ENCODE measurements around the gene CEP55.

DNA sequence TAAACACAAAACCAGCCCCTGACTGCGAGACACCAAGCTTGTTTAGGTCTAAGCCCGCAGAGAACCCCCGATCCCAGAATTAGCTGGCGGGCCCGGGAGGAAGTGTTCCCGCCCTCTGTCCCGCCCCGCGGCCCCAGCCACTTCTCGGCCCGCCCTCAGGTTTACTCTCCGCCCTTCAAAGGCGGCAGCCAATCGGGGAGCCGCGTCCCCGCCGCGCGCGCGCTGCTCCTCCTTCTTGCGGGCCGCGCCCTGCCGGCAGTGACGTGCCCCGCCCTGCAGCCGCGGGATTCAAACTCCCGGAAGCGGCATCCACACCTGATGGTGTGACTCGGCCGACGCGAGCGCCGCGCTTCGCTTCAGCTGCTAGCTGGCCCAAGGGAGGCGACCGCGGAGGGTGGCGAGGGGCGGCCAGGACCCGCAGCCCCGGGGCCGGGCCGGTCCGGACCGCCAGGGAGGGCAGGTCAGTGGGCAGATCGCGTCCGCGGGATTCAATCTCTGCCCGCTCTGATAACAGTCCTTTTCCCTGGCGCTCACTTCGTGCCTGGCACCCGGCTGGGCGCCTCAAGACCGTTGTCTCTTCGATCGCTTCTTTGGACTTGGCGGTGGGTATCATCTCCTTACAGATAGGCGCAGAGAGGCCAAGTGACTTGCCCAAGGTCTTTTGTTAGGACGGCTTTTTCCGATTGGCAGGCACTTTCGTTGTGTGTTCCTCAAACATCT is at the start of gene CEP55:
- TF ChIP-seq RAD21 (conservative IDR thresholded peaks at IDR 0.05 in 1 of 2, IDR thresholded peaks at IDR 0.05 in 1 of 2) (no peak), ZNF302 (CRISPR knock-in tag; IDR thresholded peaks at IDR 0.05) (no peak), EP300 (IDR thresholded peaks at IDR 0.05) (no peak), HDAC2 (IDR thresholded peaks at IDR 0.05) (peak; percentile 95), SREBF2 (IDR thresholded peaks at IDR 0.05) (no peak), ZFP36 (IDR thresholded peaks at IDR 0.05; ENCODE audit: borderline replicate concordance, partially characterized antibody) (no peak), HMGXB4 (CRISPR knock-in tag; IDR thresholded peaks at IDR 0.05; ENCODE audit: borderline replicate concordance) (no peak), MAZ (IDR thresholded peaks at IDR 0.05; ENCODE audit: borderline replicate concordance, low read depth, low read length) (no peak), JUNB (IDR thresholded peaks at IDR 0.05) (no peak), RNF2 (IDR thresholded peaks at IDR 0.05; ENCODE audit: borderline replicate concordance, low read depth) (no peak), CHD4 (IDR thresholded peaks at IDR 0.05; ENCODE audit: borderline replicate concordance) (no peak), POLR2A (IDR thresholded peaks at IDR 0.05; ENCODE audit: low read length) (peak; percentile 55)
- TF ChIP-seq, protein P1, sequence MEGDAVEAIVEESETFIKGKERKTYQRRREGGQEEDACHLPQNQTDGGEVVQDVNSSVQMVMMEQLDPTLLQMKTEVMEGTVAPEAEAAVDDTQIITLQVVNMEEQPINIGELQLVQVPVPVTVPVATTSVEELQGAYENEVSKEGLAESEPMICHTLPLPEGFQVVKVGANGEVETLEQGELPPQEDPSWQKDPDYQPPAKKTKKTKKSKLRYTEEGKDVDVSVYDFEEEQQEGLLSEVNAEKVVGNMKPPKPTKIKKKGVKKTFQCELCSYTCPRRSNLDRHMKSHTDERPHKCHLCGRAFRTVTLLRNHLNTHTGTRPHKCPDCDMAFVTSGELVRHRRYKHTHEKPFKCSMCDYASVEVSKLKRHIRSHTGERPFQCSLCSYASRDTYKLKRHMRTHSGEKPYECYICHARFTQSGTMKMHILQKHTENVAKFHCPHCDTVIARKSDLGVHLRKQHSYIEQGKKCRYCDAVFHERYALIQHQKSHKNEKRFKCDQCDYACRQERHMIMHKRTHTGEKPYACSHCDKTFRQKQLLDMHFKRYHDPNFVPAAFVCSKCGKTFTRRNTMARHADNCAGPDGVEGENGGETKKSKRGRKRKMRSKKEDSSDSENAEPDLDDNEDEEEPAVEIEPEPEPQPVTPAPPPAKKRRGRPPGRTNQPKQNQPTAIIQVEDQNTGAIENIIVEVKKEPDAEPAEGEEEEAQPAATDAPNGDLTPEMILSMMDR (IDR thresholded peaks at IDR 0.05): no peak
- TF ChIP-seq, protein P2, sequence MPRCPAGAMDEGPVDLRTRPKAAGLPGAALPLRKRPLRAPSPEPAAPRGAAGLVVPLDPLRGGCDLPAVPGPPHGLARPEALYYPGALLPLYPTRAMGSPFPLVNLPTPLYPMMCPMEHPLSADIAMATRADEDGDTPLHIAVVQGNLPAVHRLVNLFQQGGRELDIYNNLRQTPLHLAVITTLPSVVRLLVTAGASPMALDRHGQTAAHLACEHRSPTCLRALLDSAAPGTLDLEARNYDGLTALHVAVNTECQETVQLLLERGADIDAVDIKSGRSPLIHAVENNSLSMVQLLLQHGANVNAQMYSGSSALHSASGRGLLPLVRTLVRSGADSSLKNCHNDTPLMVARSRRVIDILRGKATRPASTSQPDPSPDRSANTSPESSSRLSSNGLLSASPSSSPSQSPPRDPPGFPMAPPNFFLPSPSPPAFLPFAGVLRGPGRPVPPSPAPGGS (IDR thresholded peaks at IDR 0.05): 0 out of 3 replicates have a peak, but pooled peaks have one; percentile 39
